NCI-H748 (cell line): ENCODE measurements around the gene HARS2.
A peak's percentile ranks its signal among the peaks of the same experiment; 100 is the strongest.
"Not testable (repeated sequence)": the region's sequence is repeated elsewhere in the genome, so short reads cannot be mapped to it uniquely, and the experiment has no call there.

ENCODE experiments used
- DNase-seq: peaks from one replicate; lab custom pipeline; 2025; ENCODE audit not compliant: unreplicated experiment; lab: John Stamatoyannopoulos, UW

The HARS2 gene

GRCh38 chr5:140700177-140701144, 9.2 kb downstream of the HARS2 start, which contains the start of gene ZMAT2:
TSS of gene ZMAT2 (plus strand) at chr5:140700447. CDS start at chr5:140700461, 14 bp downstream.
- DNase-seq = peak; percentile 98

- no peak for DNase-seq
Measured at GRCh38 chr5:140707812-140708211, 16.6 kb downstream of the HARS2 start.

- DNase-seq = peak; percentile 7
Measured at GRCh38 chr5:140708787-140709186, 17.5 kb downstream of the HARS2 start.

- peak; percentile 94 for DNase-seq
Measured at GRCh38 chr5:140710899-140711552, 19.8 kb downstream of the HARS2 start.

- DNase-seq = no peak
Measured at GRCh38 chr5:140711794-140712193, 20.5 kb downstream of the HARS2 start.

GRCh38 chr5:140713562-140714094, 22.4 kb downstream of the HARS2 start:
- DNase-seq = no peak

GRCh38 chr5:140716238-140716637, 25.0 kb downstream of the HARS2 start:
- DNase-seq = not testable (repeated sequence)

- no peak for DNase-seq
Measured at GRCh38 chr5:140718266-140718592, 27.0 kb downstream of the HARS2 start.

GRCh38 chr5:140720738-140721137, 29.5 kb downstream of the HARS2 start:
- not testable (repeated sequence) for DNase-seq

- not testable (repeated sequence) for DNase-seq
Measured at GRCh38 chr5:140721395-140721794, 30.1 kb downstream of the HARS2 start.

- DNase-seq = peak; percentile 94
Measured at GRCh38 chr5:140725799-140726471, 34.7 kb downstream of the HARS2 start.

GRCh38 chr5:140733098-140733497, 41.8 kb downstream of the HARS2 start:
- DNase-seq = no peak

- peak; percentile 6 for DNase-seq
Measured at GRCh38 chr5:140734354-140734753, 43.1 kb downstream of the HARS2 start.

GRCh38 chr5:140737486-140737885, 46.2 kb downstream of the HARS2 start:
- no peak for DNase-seq

- no peak for DNase-seq
Measured at GRCh38 chr5:140741967-140742366, 50.7 kb downstream of the HARS2 start.
